ENCODE measurements around the gene ZCCHC2.

ZCCHC2 gene

GRCh38 chr18:62607708-62608428 lies 85.0 kb downstream of the ZCCHC2 start:
- no peak for DNase-seq (ENCODE audit: extremely low read depth, low read depth)
- H3K4me3 ChIP-seq (replicated peaks; ENCODE audit: low read depth, low read length): no peak overlapping the region
- no peak for TF ChIP-seq CTCF (IDR thresholded peaks at IDR 0.05; ENCODE audit: low read depth, low read length, missing control alignments)

- no peak overlapping the region for H3K4me3 ChIP-seq (replicated peaks; ENCODE audit: low read depth, low read length)
- no peak for TF ChIP-seq CTCF (IDR thresholded peaks at IDR 0.05; ENCODE audit: low read depth, low read length, missing control alignments)
- no peak for DNase-seq (ENCODE audit: extremely low read depth, low read depth)
Measured at GRCh38 chr18:62609764-62610163, 86.9 kb downstream of the ZCCHC2 start.

GRCh38 chr18:62610351-62610700 lies 87.5 kb downstream of the ZCCHC2 start:
- no peak for DNase-seq (ENCODE audit: extremely low read depth, low read depth)
- no peak for TF ChIP-seq CTCF (IDR thresholded peaks at IDR 0.05; ENCODE audit: low read depth, low read length, missing control alignments)

GRCh38 chr18:62610701-62611411 lies 88.0 kb downstream of the ZCCHC2 start:
- no peak for TF ChIP-seq CTCF (IDR thresholded peaks at IDR 0.05; ENCODE audit: low read depth, low read length, missing control alignments)
- no peak for DNase-seq (ENCODE audit: extremely low read depth, low read depth)
- H3K4me3 ChIP-seq (replicated peaks; ENCODE audit: low read depth, low read length): no peak overlapping the region

More at GRCh38 chr18:62610351-62610700, 87.5 kb downstream of the ZCCHC2 start:
- no peak overlapping the region for H3K4me3 ChIP-seq (replicated peaks; ENCODE audit: low read depth, low read length)

GRCh38 chr18:62611453-62612288 lies 88.8 kb downstream of the ZCCHC2 start:
- TF ChIP-seq CTCF (IDR thresholded peaks at IDR 0.05; ENCODE audit: low read depth, low read length, missing control alignments): no peak
- no peak for DNase-seq (ENCODE audit: extremely low read depth, low read depth)
- no peak overlapping the region for H3K4me3 ChIP-seq (replicated peaks; ENCODE audit: low read depth, low read length)

GRCh38 chr18:62612289-62612645 lies 89.4 kb downstream of the ZCCHC2 start:
- no peak overlapping the region for H3K4me3 ChIP-seq (replicated peaks; ENCODE audit: low read depth, low read length)
- no peak for DNase-seq (ENCODE audit: extremely low read depth, low read depth)
- TF ChIP-seq CTCF (IDR thresholded peaks at IDR 0.05; ENCODE audit: low read depth, low read length, missing control alignments): no peak
